CD4-positive, alpha-beta T cell (primary cell): ENCODE measurements around the gene NSUN6. TPM values are rescaled to one million over a fixed set of nuclear protein-coding genes. Genes with fewer than 3 reads are reported as not detected.

ENCODE experiments used
- ATAC-seq: fragments of 200-7000 bp; cut with Tn5 transposase; one replicate; pipeline ENCODE4 v1.10.0; 2022; ENCODE audit warnings: mild to moderate bottlenecking; ENCODE audit not compliant: poor library complexity
- CTCF ChIA-PET: fragments of 350-600 bp; sonication (Branson Sonifier 250); formaldehyde crosslinking; loops from one replicate; lab custom pipeline; 2021; ENCODE audit warnings: antibody characterized with exemption, inconsistent platforms; lab: Charles Lee
- POLR2A ChIA-PET: fragments of 350-600 bp; sonication (Branson Sonifier 250); formaldehyde crosslinking; loops from one replicate; lab custom pipeline; 2021; ENCODE audit warnings: antibody characterized with exemption, inconsistent platforms; lab: Charles Lee
- DNase-seq, 14 experiments: peaks; one replicate each; pipeline ENCODE4 v3.0.0-alpha.2; 2013 to 2020; ENCODE audit warnings: mixed read lengths in 2 of 14
- H3K27ac ChIP-seq, 2 donors: one replicate each; pipeline versions ENCODE4 v1.5.1 to v1.7.0; 2013; ENCODE audit warnings: low read length in 2 of 2, low read depth in 1 of 2, mild to moderate bottlenecking in 1 of 2
- H3K27me3 ChIP-seq, 2 experiments: 1 replicate in 1 of 2; 2 replicates in 1 of 2; pipeline versions ENCODE4 v1.6.1 to v1.7.0; 2013; ENCODE audit warnings: low read length in 2 of 2, control low read depth in 1 of 2, mild to moderate bottlenecking in 1 of 2, moderate library complexity in 1 of 2; ENCODE audit not compliant: insufficient read depth in 2 of 2, control insufficient read depth in 1 of 2
- H3K36me3 ChIP-seq: one replicate; pipeline ENCODE4 v1.6.1; 2013; ENCODE audit warnings: low read length, control low read depth; ENCODE audit not compliant: insufficient read depth
- H3K4me1 ChIP-seq: one replicate; pipeline ENCODE4 v1.6.1; 2013; ENCODE audit warnings: low read length, control low read depth; ENCODE audit not compliant: insufficient read depth
- H3K4me3 ChIP-seq: one replicate; pipeline ENCODE4 v1.5.1; 2013; ENCODE audit warnings: mild to moderate bottlenecking, low read length, moderate library complexity
- H3K9me3 ChIP-seq, 2 experiments: 1 replicate in 1 of 2; 2 replicates in 1 of 2; pipeline versions ENCODE4 v1.6.1 to v1.7.0; 2013; ENCODE audit warnings: low read length in 2 of 2, mild to moderate bottlenecking in 2 of 2, control low read depth in 1 of 2, moderate library complexity in 1 of 2; ENCODE audit not compliant: control insufficient read depth in 1 of 2, insufficient read depth in 1 of 2
- H3K27ac Mint-ChIP-seq: one replicate; pipeline ENCODE4 v1.8.0; 2020; ENCODE audit warnings: mixed read lengths
- H3K27me3 Mint-ChIP-seq: one replicate; pipeline ENCODE4 v1.8.0; 2021; ENCODE audit warnings: mixed read lengths
- H3K36me3 Mint-ChIP-seq: one replicate; pipeline ENCODE4 v1.8.0; 2021; ENCODE audit warnings: low read depth, mixed read lengths
- H3K4me1 Mint-ChIP-seq: one replicate; pipeline ENCODE4 v1.8.0; 2021; ENCODE audit warnings: low read depth, mixed read lengths
- H3K4me3 Mint-ChIP-seq: one replicate; pipeline ENCODE4 v1.8.0; 2020; ENCODE audit warnings: mild to moderate bottlenecking, mixed read lengths
- H3K9me3 Mint-ChIP-seq: one replicate; pipeline ENCODE4 v1.8.0; 2020; ENCODE audit warnings: mixed read lengths
- CTCF ChIP-seq: fragments of 200-600 bp; IDR thresholded peaks from one replicate; pipeline ENCODE4 v1.8.0; 2022; ENCODE audit warnings: antibody characterized with exemption, mild to moderate bottlenecking
- intact Hi-C, 2 experiments: fragments of 100-400 bp; cut with DNase I in 1 of 2; cut with micrococcal nuclease in 1 of 2; formaldehyde crosslinking; loops; one replicate each; pipeline versions ENCODE4 v1.15.1 to v1.9.0; 2023 to 2025; cut with DNase I, micrococcal nuclease
- total RNA-seq, 174 experiments: library from RNA in 2 of 174; stranded (reverse) in 2 of 174; gene quantifications; one replicate each; pipeline ENCODE4 v1.2.3 and lab custom pipeline; 2021 to 2026

The NSUN6 gene
- total RNA-seq, 2 experiments from 2014 or later, result 22.9 to 27.2 TPM

DNA sequence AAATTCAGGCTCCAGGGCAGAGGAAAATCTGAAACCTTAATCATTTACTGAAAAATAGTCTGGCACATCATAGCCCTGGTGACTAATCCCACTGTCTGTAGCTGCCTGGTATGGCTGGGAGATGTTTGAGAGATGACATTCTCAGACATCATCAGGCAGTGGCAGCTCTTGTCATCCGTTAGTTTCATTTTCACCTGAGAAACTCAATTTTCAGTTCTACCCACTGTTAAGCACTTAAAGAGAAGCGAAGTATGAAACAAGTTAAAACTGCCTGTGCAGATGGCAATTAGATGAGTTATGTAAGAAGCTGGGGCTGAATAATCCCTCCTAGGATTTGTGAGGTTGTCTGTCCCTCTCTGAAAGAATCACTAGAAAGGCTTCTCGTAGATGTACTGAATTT is 150.2 kb downstream of the NSUN6 start:
- Histone ChIP-seq H3K4me3 (no peak overlapping the region), H3K27me3 (no peaks in the 10 kb centered on the region), H3K4me1 (no peaks in the 10 kb centered on the region), H3K9me3 (no peaks in the 10 kb centered on the region), H3K27ac (no peak overlapping the region), H3K36me3 (no peaks in the 10 kb centered on the region)
- Mint-ChIP-seq H3K4me3 (peak overlapping the region; percentile 27), H3K27me3 (peaks cover 31% of the 10 kb centered on the region), H3K27ac (no peak overlapping the region), H3K4me1 (no peaks in the 10 kb centered on the region), H3K36me3 (no peaks in the 10 kb centered on the region), H3K9me3 (no peaks in the 10 kb centered on the region)
- no peak for TF ChIP-seq CTCF
- DNase-seq (peak in 1 of 14 experiments; percentile 7), ATAC-seq (no peak)
- intact Hi-C loops, result no loop called here
- POLR2A ChIA-PET, result no interaction called here
- CTCF ChIA-PET, result no interaction called here

DNA sequence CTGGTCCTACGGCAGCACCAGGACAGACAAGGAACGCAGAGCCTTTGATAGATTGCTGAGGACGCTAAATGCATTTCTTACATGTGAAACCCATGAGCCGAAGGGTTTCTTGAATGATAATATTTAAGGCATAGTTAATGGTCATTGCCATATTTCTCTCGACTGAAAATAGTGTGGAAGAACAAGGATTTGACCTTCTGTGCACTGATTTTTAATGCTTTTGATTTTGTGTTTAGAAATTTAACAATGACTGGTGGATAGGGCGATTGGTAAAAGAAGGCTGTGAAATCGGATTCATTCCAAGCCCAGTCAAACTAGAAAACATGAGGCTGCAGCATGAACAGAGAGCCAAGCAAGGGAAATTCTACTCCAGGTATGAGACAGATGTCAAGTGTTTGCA is 150.8 kb downstream of the NSUN6 start:
- ChIA-PET POLR2A (no interaction called here), CTCF (no interaction called here)
- no peak overlapping the region for H3K27ac Mint-ChIP-seq
- no peaks in the 10 kb centered on the region for H3K36me3 Mint-ChIP-seq
- no peak overlapping the region for H3K4me3 Mint-ChIP-seq
- Histone ChIP-seq H3K9me3 (no peaks in the 10 kb centered on the region), H3K36me3 (no peaks in the 10 kb centered on the region), H3K4me3 (no peak overlapping the region), H3K27me3 (no peaks in the 10 kb centered on the region), H3K4me1 (no peaks in the 10 kb centered on the region), H3K27ac (no peak overlapping the region)
- TF ChIP-seq CTCF, result no peak
- intact Hi-C loops, result no loop called here
- DNase-seq, result no peak
- H3K4me1 Mint-ChIP-seq, result no peaks in the 10 kb centered on the region
- H3K27me3 Mint-ChIP-seq, result peaks cover 26% of the 10 kb centered on the region
- no peak for ATAC-seq
- H3K9me3 Mint-ChIP-seq, result no peaks in the 10 kb centered on the region

- no peaks in the 10 kb centered on the region for H3K36me3 ChIP-seq
- ChIA-PET POLR2A (no interaction called here), CTCF (no interaction called here)
- no peaks in the 10 kb centered on the region for H3K27me3 ChIP-seq
- no peak overlapping the region for H3K4me3 ChIP-seq
- ATAC-seq (no peak), DNase-seq (no peak)
- Mint-ChIP-seq H3K4me1 (no peaks in the 10 kb centered on the region), H3K9me3 (no peaks in the 10 kb centered on the region), H3K27ac (no peak overlapping the region), H3K27me3 (peaks cover 23% of the 10 kb centered on the region), H3K36me3 (no peaks in the 10 kb centered on the region), H3K4me3 (no peak overlapping the region)
- no peaks in the 10 kb centered on the region for H3K9me3 ChIP-seq
- intact Hi-C loops, result no loop called here
- H3K27ac ChIP-seq, result no peak overlapping the region
- TF ChIP-seq CTCF, result no peak
- no peaks in the 10 kb centered on the region for H3K4me1 ChIP-seq
These were observed 152.4 kb downstream of the NSUN6 start for GRCh38 chr10:18498998-18499397.
